Measurements from ENCODE around the gene PIGX.

PIGX gene
- long read RNA-seq, donor 1, transcript PIGX-202 (6 exons, 3,057 nt) = major isoform, 5 of 7 reads
- long read RNA-seq, donor 1, partial matches to known transcripts = 0 of 7 reads
- long read RNA-seq, donor 1, other reads (novel, unspliced or antisense) = 0 of 7 reads
- long read RNA-seq, donor 2, transcript PIGX-202 (6 exons, 3,057 nt) = major isoform, 5 of 12 reads
- long read RNA-seq, donor 2, partial matches to known transcripts = 6 of 12 reads
- long read RNA-seq, donor 2, other reads (novel, unspliced or antisense) = 0 of 12 reads
- long read RNA-seq, donor 3, partial matches to known transcripts = 0 of 5 reads
- long read RNA-seq, donor 3, other reads (novel, unspliced or antisense) = 0 of 5 reads
- long read RNA-seq, donor 4, transcript PIGX-204 (4 exons, 677 nt) = major isoform, 5 of 19 reads
- long read RNA-seq, donor 4, partial matches to known transcripts = 9 of 19 reads
- long read RNA-seq, donor 4, other reads (novel, unspliced or antisense) = 0 of 19 reads
- long read RNA-seq, donor 5, transcript PIGX-202 (6 exons, 3,057 nt) = major isoform, 13 of 30 reads
- long read RNA-seq, donor 5, partial matches to known transcripts = 15 of 30 reads
- long read RNA-seq, donor 5, other reads (novel, unspliced or antisense) = 0 of 30 reads
- long read RNA-seq, donor 6, transcript PIGX-202 (6 exons, 3,057 nt) = major isoform, 9 of 21 reads
- long read RNA-seq, donor 6, partial matches to known transcripts = 5 of 21 reads
- long read RNA-seq, donor 6, other reads (novel, unspliced or antisense) = 5 of 21 reads
- long read RNA-seq, donor 7, transcript PIGX-202 (6 exons, 3,057 nt) = major isoform, 15 of 18 reads
- long read RNA-seq, donor 7, partial matches to known transcripts = 0 of 18 reads
- long read RNA-seq, donor 7, other reads (novel, unspliced or antisense) = 0 of 18 reads
- long read RNA-seq, donor 8, transcript PIGX-202 (6 exons, 3,057 nt) = major isoform, 6 of 9 reads
- long read RNA-seq, donor 8, partial matches to known transcripts = 0 of 9 reads
- long read RNA-seq, donor 8, other reads (novel, unspliced or antisense) = 0 of 9 reads

GRCh38 chr3:196711838-196712513 lies at the start of gene PIGX, which contains the start of gene CEP19:
TSS of gene PIGX (plus strand) at chr3:196712377.
TSS of gene CEP19 (minus strand) at chr3:196712250. CDS start at chr3:196708657, 3,593 bp downstream.
- peak; percentile 99 for DNase-seq

GRCh38 chr3:196662711-196663571 lies 49.2 kb upstream of the PIGX start:
- DNase-seq = no peak

GRCh38 chr3:196666001-196666867 lies 45.9 kb upstream of the PIGX start:
- no peak for DNase-seq

- no peak for DNase-seq
Measured at GRCh38 chr3:196667056-196667825, 44.9 kb upstream of the PIGX start.

GRCh38 chr3:196670339-196670738 lies 41.8 kb upstream of the PIGX start:
- DNase-seq = no peak

GRCh38 chr3:196673632-196674031 lies 38.5 kb upstream of the PIGX start:
- no peak for DNase-seq

GRCh38 chr3:196677353-196677752 lies 34.8 kb upstream of the PIGX start:
- no peak for DNase-seq

GRCh38 chr3:196677931-196678330 lies 34.2 kb upstream of the PIGX start:
- DNase-seq = no peak

- peak; percentile 58 for DNase-seq
Measured at GRCh38 chr3:196684548-196685407, 27.4 kb upstream of the PIGX start.

- DNase-seq = no peak
Measured at GRCh38 chr3:196686436-196686835, 25.7 kb upstream of the PIGX start.

GRCh38 chr3:196688349-196688748 lies 23.8 kb upstream of the PIGX start:
- no peak for DNase-seq

- DNase-seq = no peak
Measured at GRCh38 chr3:196689941-196690660, 22.1 kb upstream of the PIGX start.

GRCh38 chr3:196691386-196691785 lies 20.8 kb upstream of the PIGX start:
- DNase-seq = no peak

- no peak for DNase-seq
Measured at GRCh38 chr3:196694202-196694638, 18.0 kb upstream of the PIGX start.

GRCh38 chr3:196694941-196695848 lies 17.0 kb upstream of the PIGX start:
- no peak for DNase-seq

- DNase-seq = no peak
Measured at GRCh38 chr3:196695849-196696226, 16.3 kb upstream of the PIGX start.

GRCh38 chr3:196697270-196697669 lies 14.9 kb upstream of the PIGX start:
- DNase-seq = no peak
